HEK293 (cell line): ENCODE measurements around the gene MGAT4B.
A peak's percentile ranks its signal among the peaks of the same experiment; 100 is the strongest.

Experiments used
- GLI2 ChIP-seq: fragments of 450-650 bp; formaldehyde crosslinking; IDR thresholded peaks from 2 replicates; pipeline ENCODE4; 2017; ENCODE audit warnings: missing biosample characterization, missing genetic modification characterization, low read depth, borderline replicate concordance
- MZF1 ChIP-seq: fragments of 450-650 bp; formaldehyde crosslinking; IDR thresholded peaks from 2 replicates; pipeline ENCODE4 v1.5.1; 2017; ENCODE audit warnings: missing biosample characterization, missing genetic modification characterization, borderline replicate concordance
- OSR2 ChIP-seq: fragments of 450-650 bp; formaldehyde crosslinking; IDR thresholded peaks from 2 replicates; pipeline ENCODE4 v1.5.1; 2016; ENCODE audit warnings: missing biosample characterization, missing genetic modification characterization
- RBAK ChIP-seq: fragments of 450-650 bp; formaldehyde crosslinking; IDR thresholded peaks from 2 replicates; pipeline ENCODE4 v1.5.1; 2016; ENCODE audit warnings: missing biosample characterization, missing genetic modification characterization
- ZBTB20 ChIP-seq: fragments of 450-650 bp; formaldehyde crosslinking; IDR thresholded peaks from 2 replicates; pipeline ENCODE4 v1.5.1; 2016; ENCODE audit warnings: missing biosample characterization, missing genetic modification characterization
- ZEB2 ChIP-seq: fragments of 450-650 bp; formaldehyde crosslinking; IDR thresholded peaks from 2 replicates; pipeline ENCODE4 v1.5.1; 2016; ENCODE audit warnings: missing biosample characterization, missing genetic modification characterization
- ZFP3 ChIP-seq: fragments of 450-650 bp; formaldehyde crosslinking; IDR thresholded peaks from 2 replicates; pipeline ENCODE4 v1.5.1; 2016; ENCODE audit warnings: low read depth, missing biosample characterization, missing genetic modification characterization
- ZNF121 ChIP-seq: fragments of 450-650 bp; formaldehyde crosslinking; IDR thresholded peaks from 2 replicates; pipeline ENCODE4 v1.5.1; 2016; ENCODE audit warnings: missing biosample characterization, missing genetic modification characterization
- ZNF155 ChIP-seq: fragments of 450-650 bp; formaldehyde crosslinking; IDR thresholded peaks from 2 replicates; pipeline ENCODE4 v1.5.1; 2016; ENCODE audit warnings: missing biosample characterization, missing genetic modification characterization
- ZNF19 ChIP-seq: fragments of 450-650 bp; formaldehyde crosslinking; IDR thresholded peaks from 2 replicates; pipeline ENCODE4; 2016; ENCODE audit warnings: missing biosample characterization, missing genetic modification characterization, low read depth
- ZNF248 ChIP-seq: fragments of 450-650 bp; formaldehyde crosslinking; IDR thresholded peaks from 2 replicates; pipeline ENCODE4 v1.5.1; 2017; ENCODE audit warnings: missing biosample characterization, missing genetic modification characterization
- ZNF433 ChIP-seq: fragments of 450-650 bp; formaldehyde crosslinking; IDR thresholded peaks from 2 replicates; pipeline ENCODE4 v1.5.1; 2016; ENCODE audit warnings: missing biosample characterization, missing genetic modification characterization, low read depth
- ZNF473 ChIP-seq: fragments of 450-650 bp; formaldehyde crosslinking; IDR thresholded peaks from 2 replicates; pipeline ENCODE4 v1.5.1; 2017; ENCODE audit warnings: missing biosample characterization, missing genetic modification characterization
- ZNF571 ChIP-seq: fragments of 450-650 bp; formaldehyde crosslinking; IDR thresholded peaks from 2 replicates; pipeline ENCODE4 v1.5.0; 2017; ENCODE audit warnings: missing biosample characterization, missing genetic modification characterization
- ZNF600 ChIP-seq: fragments of 450-650 bp; formaldehyde crosslinking; IDR thresholded peaks from 2 replicates; pipeline ENCODE4 v1.5.1; 2016; ENCODE audit warnings: missing biosample characterization, missing genetic modification characterization
- ZNF610 ChIP-seq: fragments of 450-650 bp; formaldehyde crosslinking; IDR thresholded peaks from 2 replicates; pipeline ENCODE4 v1.5.1; 2016; ENCODE audit warnings: missing biosample characterization, missing genetic modification characterization, borderline replicate concordance
- ZSCAN23 ChIP-seq: fragments of 450-650 bp; formaldehyde crosslinking; IDR thresholded peaks from 2 replicates; pipeline ENCODE4 v1.5.1; 2016; ENCODE audit warnings: missing biosample characterization, missing genetic modification characterization
- TF ChIP-seq, protein P1 (sequence below): fragments of 450-650 bp; formaldehyde crosslinking; IDR thresholded peaks from 2 replicates; pipeline ENCODE4 v1.5.1; 2016; ENCODE audit warnings: missing biosample characterization, missing genetic modification characterization
- TF ChIP-seq, protein P2 (sequence below): fragments of 450-650 bp; formaldehyde crosslinking; IDR thresholded peaks from 2 replicates; pipeline ENCODE4 v1.5.1; 2016; ENCODE audit warnings: missing biosample characterization, missing genetic modification characterization
- TF ChIP-seq, protein P3 (sequence below): fragments of 450-650 bp; formaldehyde crosslinking; conservative IDR thresholded peaks from 2 replicates; pipeline ENCODE4 v1.5.1; 2016; ENCODE audit warnings: low read depth, missing biosample characterization, missing genetic modification characterization
- TF ChIP-seq, protein P4 (sequence below): fragments of 450-650 bp; formaldehyde crosslinking; IDR thresholded peaks from 2 replicates; pipeline ENCODE4 v1.5.1; 2016; ENCODE audit warnings: missing biosample characterization, missing genetic modification characterization
- TF ChIP-seq, protein P5 (sequence below): fragments of 450-650 bp; formaldehyde crosslinking; IDR thresholded peaks from 2 replicates; pipeline ENCODE4 v1.5.1; 2016; ENCODE audit warnings: missing biosample characterization, missing genetic modification characterization
- TF ChIP-seq, protein P6 (sequence below): fragments of 450-650 bp; formaldehyde crosslinking; IDR thresholded peaks from 2 replicates; pipeline ENCODE4 v1.5.1; 2016; ENCODE audit warnings: missing biosample characterization, missing genetic modification characterization

MGAT4B gene

DNA sequence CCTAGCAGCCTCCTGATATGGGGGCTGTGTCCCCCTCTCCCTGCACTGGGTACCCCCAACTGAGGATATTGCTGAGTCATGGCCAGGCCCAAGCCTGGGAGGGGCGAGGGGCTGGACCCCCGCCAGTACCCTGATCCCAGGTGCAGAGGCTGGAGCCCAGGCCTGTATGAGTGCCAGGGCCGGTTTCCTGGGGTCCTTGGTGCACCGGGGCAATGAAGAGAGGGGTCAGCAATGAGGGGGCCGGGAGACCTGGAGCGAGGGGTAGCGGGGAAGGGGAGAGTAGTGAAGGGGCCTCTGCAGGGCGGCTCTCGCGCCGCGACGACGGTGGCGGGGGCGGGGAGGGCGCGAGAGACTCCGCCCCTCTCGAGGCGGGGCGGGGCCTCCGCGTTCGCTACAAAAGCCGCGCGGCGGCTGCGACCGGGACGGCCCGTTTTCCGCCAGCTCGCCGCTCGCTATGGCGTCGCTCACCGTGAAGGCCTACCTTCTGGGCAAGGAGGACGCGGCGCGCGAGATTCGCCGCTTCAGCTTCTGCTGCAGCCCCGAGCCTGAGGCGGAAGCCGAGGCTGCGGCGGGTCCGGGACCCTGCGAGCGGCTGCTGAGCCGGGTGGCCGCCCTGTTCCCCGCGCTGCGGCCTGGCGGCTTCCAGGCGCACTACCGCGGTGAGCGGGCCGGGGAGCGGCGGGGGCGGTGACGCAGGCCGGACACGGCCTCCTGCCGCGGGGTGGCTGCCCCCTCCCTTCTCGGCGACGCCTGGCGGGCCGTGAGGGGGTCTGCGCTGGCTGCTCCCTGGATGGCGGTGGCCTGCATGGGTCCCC, 14.0 kb upstream of the MGAT4B start, which contains the start of gene SQSTM1 (continued):
- TF ChIP-seq, protein P1, sequence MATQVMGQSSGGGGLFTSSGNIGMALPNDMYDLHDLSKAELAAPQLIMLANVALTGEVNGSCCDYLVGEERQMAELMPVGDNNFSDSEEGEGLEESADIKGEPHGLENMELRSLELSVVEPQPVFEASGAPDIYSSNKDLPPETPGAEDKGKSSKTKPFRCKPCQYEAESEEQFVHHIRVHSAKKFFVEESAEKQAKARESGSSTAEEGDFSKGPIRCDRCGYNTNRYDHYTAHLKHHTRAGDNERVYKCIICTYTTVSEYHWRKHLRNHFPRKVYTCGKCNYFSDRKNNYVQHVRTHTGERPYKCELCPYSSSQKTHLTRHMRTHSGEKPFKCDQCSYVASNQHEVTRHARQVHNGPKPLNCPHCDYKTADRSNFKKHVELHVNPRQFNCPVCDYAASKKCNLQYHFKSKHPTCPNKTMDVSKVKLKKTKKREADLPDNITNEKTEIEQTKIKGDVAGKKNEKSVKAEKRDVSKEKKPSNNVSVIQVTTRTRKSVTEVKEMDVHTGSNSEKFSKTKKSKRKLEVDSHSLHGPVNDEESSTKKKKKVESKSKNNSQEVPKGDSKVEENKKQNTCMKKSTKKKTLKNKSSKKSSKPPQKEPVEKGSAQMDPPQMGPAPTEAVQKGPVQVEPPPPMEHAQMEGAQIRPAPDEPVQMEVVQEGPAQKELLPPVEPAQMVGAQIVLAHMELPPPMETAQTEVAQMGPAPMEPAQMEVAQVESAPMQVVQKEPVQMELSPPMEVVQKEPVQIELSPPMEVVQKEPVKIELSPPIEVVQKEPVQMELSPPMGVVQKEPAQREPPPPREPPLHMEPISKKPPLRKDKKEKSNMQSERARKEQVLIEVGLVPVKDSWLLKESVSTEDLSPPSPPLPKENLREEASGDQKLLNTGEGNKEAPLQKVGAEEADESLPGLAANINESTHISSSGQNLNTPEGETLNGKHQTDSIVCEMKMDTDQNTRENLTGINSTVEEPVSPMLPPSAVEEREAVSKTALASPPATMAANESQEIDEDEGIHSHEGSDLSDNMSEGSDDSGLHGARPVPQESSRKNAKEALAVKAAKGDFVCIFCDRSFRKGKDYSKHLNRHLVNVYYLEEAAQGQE (tag by site-specific recombination) = peak; percentile 21; the same call in 1 of the 2 replicates
- TF ChIP-seq, protein P2, sequence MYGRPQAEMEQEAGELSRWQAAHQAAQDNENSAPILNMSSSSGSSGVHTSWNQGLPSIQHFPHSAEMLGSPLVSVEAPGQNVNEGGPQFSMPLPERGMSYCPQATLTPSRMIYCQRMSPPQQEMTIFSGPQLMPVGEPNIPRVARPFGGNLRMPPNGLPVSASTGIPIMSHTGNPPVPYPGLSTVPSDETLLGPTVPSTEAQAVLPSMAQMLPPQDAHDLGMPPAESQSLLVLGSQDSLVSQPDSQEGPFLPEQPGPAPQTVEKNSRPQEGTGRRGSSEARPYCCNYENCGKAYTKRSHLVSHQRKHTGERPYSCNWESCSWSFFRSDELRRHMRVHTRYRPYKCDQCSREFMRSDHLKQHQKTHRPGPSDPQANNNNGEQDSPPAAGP (tag by site-specific recombination) = peak; percentile 92; the same call in 1 of the 2 replicates
- TF ChIP-seq ZNF121 (tag by site-specific recombination) (no peak), ZNF473 (tag by site-specific recombination) (no peak), GLI2 (tag by site-specific recombination) (no peak), RBAK (tag by site-specific recombination) (no peak), ZNF19 (tag by site-specific recombination) (no peak), ZNF433 (tag by site-specific recombination) (no peak), ZNF600 (tag by site-specific recombination) (no peak), ZEB2 (tag by site-specific recombination) (peak; percentile 92), ZFP3 (tag by site-specific recombination) (no peak), ZNF610 (peak; percentile 91), ZNF571 (tag by site-specific recombination) (no peak), ZNF248 (tag by site-specific recombination) (no peak), ZBTB20 (tag by site-specific recombination) (peak; percentile 69; the same call in 1 of the 2 replicates), ZSCAN23 (tag by site-specific recombination) (no peak), ZNF155 (tag by site-specific recombination) (no peak), OSR2 (tag by site-specific recombination) (no peak), MZF1 (tag by site-specific recombination) (peak; percentile 17; the same call in 1 of the 2 replicates)
- TF ChIP-seq, protein P3, sequence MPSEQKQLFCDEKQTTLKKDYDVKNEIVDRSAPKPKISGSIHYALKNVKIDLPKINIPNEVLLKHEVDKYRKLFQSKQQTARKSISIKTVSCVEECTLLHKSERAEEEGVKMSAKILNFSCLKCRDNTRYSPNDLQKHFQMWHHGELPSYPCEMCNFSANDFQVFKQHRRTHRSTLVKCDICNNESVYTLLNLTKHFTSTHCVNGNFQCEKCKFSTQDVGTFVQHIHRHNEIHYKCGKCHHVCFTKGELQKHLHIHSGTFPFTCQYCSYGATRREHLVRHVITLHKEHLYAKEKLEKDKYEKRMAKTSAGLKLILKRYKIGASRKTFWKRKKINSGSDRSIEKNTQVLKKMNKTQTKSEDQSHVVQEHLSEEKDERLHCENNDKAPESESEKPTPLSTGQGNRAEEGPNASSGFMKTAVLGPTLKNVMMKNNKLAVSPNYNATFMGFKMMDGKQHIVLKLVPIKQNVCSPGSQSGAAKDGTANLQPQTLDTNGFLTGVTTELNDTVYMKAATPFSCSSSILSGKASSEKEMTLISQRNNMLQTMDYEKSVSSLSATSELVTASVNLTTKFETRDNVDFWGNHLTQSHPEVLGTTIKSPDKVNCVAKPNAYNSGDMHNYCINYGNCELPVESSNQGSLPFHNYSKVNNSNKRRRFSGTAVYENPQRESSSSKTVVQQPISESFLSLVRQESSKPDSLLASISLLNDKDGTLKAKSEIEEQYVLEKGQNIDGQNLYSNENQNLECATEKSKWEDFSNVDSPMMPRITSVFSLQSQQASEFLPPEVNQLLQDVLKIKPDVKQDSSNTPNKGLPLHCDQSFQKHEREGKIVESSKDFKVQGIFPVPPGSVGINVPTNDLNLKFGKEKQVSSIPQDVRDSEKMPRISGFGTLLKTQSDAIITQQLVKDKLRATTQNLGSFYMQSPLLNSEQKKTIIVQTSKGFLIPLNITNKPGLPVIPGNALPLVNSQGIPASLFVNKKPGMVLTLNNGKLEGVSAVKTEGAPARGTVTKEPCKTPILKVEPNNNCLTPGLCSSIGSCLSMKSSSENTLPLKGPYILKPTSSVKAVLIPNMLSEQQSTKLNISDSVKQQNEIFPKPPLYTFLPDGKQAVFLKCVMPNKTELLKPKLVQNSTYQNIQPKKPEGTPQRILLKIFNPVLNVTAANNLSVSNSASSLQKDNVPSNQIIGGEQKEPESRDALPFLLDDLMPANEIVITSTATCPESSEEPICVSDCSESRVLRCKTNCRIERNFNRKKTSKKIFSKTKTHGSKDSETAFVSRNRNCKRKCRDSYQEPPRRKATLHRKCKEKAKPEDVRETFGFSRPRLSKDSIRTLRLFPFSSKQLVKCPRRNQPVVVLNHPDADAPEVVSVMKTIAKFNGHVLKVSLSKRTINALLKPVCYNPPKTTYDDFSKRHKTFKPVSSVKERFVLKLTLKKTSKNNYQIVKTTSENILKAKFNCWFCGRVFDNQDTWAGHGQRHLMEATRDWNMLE (tag by site-specific recombination) = no peak
- TF ChIP-seq, protein P4, sequence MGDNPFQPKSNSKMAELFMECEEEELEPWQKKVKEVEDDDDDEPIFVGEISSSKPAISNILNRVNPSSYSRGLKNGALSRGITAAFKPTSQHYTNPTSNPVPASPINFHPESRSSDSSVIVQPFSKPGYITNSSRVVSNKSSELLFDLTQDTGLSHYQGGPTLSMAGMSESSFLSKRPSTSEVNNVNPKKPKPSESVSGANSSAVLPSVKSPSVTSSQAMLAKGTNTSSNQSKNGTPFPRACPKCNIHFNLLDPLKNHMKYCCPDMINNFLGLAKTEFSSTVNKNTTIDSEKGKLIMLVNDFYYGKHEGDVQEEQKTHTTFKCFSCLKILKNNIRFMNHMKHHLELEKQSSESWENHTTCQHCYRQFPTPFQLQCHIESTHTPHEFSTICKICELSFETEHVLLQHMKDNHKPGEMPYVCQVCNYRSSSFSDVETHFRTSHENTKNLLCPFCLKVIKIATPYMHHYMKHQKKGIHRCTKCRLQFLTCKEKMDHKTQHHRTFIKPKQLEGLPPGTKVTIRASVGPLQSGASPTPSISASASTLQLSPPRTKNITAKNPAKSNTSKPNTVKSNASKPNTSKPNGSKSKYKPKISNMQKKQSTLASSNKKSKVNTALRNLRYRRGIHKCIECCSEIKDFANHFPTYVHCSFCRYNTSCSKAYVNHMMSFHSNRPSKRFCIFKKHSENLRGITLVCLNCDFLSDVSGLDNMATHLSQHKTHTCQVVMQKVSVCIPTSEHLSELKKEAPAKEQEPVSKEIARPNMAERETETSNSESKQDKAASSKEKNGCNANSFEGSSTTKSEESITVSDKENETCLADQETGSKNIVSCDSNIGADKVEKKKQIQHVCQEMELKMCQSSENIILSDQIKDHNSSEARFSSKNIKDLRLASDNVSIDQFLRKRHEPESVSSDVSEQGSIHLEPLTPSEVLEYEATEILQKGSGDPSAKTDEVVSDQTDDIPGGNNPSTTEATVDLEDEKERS (tag by site-specific recombination) = no peak
- TF ChIP-seq, protein P5, sequence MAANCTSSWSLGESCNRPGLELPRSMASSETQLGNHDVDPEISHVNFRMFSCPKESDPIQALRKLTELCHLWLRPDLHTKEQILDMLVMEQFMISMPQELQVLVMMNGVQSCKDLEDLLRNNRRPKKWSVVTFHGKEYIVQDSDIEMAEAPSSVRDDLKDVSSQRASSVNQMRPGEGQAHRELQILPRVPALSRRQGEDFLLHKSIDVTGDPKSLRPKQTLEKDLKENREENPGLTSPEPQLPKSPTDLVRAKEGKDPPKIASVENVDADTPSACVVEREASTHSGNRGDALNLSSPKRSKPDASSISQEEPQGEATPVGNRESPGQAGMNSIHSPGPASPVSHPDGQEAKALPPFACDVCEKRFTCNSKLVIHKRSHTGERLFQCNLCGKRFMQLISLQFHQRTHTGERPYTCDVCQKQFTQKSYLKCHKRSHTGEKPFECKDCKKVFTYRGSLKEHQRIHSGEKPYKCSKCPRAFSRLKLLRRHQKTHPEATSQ (tag by site-specific recombination) = no peak; the same call in 1 of the 2 replicates
- TF ChIP-seq, protein P6, sequence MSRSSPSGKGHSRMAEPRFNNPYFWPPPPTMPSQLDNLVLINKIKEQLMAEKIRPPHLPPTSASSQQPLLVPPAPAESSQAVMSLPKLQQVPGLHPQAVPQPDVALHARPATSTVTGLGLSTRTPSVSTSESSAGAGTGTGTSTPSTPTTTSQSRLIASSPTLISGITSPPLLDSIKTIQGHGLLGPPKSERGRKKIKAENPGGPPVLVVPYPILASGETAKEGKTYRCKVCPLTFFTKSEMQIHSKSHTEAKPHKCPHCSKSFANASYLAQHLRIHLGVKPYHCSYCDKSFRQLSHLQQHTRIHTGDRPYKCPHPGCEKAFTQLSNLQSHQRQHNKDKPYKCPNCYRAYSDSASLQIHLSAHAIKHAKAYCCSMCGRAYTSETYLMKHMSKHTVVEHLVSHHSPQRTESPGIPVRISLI (tag by site-specific recombination) = no peak
